Activated CD4-positive, CD25-positive, alpha-beta regulatory T cell treated with anti-CD3 and anti-CD28 coated beads, Interleukin-2, amount 50 U/mL, for 16 hours (primary cell): Measurements from ENCODE around the gene NET1.
"Not testable (repeated sequence)": the region's sequence is repeated elsewhere in the genome, so short reads cannot be mapped to it uniquely, and the experiment has no call there.

ENCODE experiments used
- DNase-seq: peaks from one replicate; pipeline ENCODE4 v3.0.0-alpha.2; 2020; ENCODE audit warnings: low read depth, low spot score

The NET1 gene, protein sequence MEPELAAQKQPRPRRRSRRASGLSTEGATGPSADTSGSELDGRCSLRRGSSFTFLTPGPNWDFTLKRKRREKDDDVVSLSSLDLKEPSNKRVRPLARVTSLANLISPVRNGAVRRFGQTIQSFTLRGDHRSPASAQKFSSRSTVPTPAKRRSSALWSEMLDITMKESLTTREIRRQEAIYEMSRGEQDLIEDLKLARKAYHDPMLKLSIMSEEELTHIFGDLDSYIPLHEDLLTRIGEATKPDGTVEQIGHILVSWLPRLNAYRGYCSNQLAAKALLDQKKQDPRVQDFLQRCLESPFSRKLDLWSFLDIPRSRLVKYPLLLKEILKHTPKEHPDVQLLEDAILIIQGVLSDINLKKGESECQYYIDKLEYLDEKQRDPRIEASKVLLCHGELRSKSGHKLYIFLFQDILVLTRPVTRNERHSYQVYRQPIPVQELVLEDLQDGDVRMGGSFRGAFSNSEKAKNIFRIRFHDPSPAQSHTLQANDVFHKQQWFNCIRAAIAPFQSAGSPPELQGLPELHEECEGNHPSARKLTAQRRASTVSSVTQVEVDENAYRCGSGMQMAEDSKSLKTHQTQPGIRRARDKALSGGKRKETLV

DNA sequence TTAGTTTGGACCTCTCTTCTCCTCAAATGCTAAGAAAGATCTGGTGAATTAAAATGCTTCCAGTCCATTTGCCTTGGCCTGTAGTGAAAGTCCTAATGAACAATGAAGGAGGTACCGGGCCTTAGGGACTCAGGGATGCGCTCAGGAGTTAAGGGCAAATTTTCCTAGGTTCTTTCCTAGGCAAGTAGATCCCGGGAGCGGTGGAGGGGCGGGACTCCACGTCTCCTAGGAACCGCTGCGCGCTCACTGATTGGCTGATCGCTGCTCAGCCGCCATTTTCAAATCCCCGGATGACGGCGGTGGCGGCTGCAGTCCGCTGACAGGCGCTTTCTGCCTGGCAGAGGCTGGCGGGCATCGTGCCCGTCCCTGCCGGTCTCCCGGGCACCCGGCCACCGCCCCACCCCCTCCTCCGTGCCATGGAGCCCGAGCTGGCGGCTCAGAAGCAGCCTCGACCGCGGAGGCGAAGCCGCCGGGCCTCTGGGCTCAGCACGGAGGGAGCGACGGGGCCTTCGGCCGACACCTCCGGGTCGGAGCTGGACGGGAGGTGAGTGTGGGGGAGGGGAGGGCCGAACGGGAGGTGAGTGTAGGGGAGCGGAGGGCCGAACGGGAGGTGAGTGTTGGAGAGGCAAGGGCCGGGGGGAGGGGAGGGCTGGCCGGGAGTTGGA is at the start of gene NET1:
Gene NET1 (plus strand): TSS at position 281 of the 665 bp plus-strand sequence. CDS start 136 bp downstream, at position 417.
- DNase-seq: peak; percentile 32

DNA sequence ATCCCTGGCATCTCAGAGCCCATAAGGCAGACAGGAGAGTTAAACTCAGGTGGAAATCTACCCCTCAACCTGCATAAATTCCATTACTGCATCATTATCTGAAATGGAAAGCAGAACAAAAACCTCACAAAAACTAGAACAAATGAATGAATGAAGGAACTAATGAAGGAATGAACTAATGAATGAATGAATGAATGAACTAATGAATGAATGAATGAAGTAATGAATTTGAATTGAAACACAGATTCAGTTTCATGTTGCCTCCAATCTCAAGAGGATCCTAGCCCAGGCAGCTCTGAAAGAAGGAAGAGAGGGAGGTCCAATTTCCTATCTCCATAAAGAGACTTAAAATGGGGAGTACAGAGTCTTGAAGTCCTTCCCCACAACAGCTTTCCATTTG is 49.5 kb upstream of the NET1 start:
- DNase-seq: no peak

DNA sequence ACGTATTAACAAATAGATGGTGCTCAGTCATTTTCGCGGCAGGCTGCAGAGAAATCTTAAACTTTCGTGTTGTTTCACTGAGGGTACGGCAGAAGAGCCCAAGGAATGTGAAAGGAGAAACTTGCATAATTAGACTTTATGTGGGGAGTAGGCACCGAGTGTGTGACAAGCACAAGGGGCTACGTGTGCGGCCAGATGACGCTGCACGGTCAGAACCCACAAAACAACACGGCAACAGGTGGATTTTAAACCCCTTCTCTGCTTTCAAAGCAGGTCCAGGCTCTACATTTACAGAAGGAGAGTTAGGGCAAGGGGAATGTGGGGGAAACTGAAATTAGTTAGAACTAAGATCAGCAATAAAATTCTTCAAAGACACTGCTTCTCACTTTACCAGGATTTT is 48.0 kb upstream of the NET1 start:
- no peak for DNase-seq

DNA sequence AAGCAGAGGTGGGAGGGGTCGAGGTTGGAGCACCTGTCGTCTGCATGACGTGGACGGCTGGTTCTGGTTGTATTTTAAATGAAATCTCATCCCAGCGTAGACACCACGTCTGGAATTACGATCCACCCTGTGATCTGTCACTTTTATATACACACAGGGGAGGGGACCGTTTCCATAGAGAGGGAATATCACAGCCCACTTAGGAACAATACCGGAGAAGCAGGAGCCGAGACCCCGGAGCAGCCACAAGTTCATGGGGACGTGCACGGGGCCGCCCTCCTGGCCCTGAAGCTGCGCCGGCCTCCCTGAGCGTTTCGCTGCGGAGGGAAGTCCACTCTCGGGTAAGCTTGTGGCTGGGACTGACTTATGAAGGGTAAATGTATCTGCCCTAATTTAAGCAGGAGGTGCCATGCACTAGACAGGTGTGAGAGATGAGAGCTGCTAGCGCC is 47.4 kb upstream of the NET1 start, which contains the start of gene UCN3:
Gene UCN3 (plus strand): TSS at position 77 of the 449 bp plus-strand sequence. CDS start 8,755 bp downstream, outside the sequence.
- DNase-seq: no peak

DNA sequence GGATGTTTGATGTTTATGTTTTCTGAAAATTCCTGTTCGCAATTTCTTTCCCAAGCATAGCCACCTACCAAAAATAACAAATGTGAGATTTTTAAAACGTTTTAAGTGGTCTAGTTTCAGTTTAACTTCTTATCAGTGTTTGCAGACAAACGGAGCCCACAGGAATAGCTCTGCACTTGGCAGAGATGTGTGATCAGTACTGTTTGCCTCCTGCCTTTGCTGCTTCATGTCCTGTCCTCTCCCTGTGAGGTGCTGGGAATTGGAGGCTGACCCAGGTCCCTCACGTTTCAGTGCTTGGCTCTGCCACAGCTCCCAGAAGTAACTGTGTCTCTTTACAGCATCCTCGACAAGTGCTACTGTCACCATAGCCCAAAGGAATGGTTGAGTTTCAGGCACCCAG is 46.4 kb upstream of the NET1 start:
- no peak for DNase-seq

DNA sequence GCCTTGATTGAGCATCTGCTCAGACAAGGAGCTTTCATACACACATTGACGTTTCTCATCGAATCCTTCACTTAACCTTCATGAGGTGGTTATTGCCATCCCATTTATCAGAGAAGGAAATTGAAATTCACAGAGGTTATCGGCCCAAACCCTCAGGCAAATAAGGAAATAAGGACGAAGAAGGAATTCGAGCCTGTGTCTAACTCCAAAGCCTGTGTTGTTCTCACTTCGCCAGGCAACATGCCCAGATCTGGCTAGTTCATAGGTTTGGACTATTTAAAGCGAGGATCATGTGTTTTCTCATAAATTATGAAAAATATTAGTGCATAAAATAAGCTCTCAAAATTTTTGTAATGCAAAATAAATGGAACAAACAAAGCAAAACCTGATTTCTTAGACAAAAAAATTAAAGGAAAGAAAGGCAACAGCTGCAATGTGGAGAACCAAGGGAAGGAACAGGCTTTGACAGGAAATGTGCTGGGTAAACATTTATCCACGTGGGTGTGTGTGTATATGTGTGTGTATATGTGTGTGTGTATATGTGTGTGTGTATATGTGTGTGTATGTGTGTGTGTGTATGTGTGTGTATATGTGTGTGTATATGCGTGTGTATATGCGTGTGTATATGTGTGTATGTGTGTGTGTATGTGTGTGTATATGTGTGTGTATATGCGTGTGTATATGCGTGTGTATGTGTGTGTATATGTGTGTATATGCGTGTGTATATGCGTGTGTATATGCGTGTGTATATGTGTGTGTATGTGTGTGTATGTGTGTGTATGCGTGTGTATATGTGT is 42.8 kb upstream of the NET1 start:
- DNase-seq: no peak

DNA sequence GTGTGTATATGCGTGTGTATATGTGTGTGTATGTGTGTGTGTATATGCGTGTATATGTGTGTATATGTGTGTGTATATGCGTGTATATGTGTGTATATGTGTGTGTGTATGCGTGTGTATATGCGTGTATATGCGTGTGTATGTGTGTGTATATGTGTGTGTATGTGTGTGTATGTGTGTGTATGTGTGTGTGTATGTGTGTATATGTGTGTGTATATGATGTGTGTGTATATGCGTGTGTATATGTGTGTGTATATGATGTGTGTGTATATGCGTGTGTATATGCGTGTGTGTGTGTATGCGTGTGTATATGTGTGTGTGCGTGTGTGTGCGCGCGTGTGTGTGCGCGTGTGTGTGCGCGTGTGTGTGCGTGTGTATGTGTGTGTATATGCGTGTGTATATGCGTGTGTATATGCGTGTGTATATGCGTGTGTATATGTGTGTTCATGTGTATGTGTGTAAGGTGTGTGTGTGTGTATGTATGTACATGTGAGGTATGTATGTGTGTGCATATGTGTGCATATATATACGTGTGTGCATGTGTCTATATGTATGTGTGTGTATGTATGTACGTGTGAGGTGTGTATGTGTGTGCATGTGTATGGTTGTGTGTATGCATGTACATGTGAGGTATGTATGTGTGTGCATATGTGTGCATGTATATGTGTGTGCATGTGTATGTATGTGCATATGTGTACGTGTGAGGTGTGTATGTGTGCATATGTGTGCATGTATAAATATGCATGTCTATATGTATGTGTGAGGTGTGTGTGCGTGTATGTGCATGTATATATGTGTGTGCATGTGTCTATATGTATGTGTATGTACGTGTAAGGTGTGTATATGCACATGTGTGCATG is 41.6 kb upstream of the NET1 start:
- DNase-seq: no peak

DNA sequence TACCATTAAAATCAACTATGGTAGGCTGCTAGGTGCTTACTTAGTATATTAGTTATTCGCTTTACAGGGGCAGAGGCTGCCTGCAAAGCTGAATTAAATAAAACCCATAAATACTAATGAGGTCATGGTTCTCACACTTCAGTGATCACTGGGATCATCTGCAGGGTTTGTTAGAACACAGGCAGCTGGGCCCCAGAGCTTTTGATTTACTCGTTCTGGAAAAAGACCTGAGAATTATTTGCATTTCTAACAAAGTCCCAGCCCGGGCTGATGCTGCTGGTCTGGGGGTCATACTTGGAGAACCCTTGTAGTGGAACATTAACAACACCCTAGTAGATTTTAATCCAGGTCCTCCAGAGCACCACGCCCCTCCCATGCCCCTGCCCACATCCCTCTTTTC is 39.0 kb upstream of the NET1 start:
- DNase-seq: no peak

DNA sequence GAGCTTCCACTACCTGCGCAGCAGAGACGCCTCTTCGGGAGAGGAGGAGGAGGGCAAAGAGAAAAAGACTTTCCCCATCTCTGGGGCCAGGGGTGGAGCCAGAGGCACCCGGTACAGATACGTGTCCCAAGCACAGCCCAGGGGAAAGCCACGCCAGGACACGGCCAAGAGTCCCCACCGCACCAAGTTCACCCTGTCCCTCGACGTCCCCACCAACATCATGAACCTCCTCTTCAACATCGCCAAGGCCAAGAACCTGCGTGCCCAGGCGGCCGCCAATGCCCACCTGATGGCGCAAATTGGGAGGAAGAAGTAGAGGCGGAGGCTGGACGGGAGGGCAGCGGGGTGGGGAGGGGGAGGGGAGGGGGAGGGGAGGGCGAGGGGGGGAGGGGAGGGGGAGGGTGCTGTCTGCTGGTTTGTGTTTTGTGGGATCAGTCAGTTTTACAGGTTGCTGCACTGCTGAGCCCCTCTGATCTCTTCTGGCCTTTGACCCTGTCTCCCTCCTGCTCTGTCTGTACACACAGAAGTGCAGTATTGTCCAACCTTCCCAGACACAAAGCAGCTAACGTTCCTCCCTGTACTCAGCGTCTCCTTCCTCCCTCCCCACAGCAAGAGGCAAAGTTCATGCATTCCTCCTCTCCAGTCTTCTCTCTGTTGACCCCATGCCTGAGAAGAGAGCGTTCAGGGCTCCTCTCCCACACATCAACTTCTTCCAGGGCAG is 38.3 kb upstream of the NET1 start:
- no peak for DNase-seq

DNA sequence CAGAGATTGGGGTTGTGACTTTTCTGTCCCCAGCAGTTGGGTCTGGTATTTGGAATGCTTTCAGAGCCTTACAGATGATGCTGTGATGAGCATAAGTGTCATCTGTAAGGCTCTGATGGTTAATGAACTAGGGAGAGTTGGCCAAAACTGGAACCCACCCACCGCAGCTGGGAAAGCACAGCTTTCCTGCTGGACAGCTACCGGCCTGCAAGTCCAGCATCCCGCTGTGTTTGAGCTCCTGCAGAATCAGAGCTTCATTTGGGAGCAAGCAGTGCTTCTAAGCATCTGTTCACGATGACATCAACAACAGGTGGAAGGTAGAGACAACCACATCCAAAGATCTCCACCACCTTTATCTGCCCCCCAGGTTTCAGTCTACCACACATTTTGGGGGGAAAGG is 35.9 kb upstream of the NET1 start:
- DNase-seq: no peak

DNA sequence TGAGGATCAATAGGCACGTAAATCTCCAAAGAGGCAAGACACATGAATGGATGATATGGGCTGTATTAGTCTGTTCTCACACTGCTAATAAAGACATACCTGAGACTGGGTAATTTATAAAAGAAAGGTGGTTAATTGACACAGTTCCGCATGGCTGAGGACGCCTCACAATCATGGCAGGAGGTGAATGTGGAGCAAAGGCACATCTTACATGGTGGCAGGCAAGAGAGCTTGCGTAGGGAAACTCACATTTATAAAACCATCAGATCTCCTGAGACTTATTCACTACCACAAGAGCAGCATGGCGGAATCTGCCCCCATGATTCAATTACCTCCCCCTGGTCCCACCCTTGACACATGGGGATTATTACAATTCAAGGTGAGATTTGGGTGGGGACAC is 33.2 kb upstream of the NET1 start:
- DNase-seq: not testable (repeated sequence)

DNA sequence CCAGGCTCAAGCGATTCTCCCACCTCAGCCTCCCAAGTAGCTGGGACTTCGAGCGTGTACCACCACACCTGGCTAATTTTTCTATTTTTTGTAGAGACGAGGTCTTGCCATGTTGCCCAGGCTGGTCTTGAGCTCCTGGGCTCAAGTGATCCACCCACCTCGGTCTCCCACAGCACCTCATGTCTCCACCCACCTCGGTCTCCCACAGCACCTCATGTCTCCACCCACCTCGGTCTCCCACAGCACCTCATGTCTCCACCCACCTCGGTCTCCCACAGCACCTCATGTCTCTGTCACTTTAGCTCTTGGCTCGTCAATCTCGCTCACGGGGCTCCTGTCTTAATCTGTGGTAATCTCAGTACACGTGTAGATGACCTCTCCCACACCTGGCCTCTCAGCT is 32.0 kb upstream of the NET1 start:
- not testable (repeated sequence) for DNase-seq

DNA sequence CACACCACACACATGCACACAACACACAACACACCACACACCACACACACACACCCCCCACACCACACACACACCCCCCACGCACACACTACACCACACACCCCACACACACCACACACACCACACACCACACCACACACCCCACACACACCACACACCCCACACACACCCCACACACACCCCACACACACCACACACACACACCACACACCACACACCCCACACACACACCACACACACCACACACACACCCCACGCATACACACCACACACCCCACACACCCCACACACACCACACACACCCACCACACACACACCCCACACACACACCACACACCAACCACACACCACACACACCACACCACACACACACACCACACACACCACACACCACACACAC is 31.2 kb upstream of the NET1 start:
- DNase-seq: no peak

DNA sequence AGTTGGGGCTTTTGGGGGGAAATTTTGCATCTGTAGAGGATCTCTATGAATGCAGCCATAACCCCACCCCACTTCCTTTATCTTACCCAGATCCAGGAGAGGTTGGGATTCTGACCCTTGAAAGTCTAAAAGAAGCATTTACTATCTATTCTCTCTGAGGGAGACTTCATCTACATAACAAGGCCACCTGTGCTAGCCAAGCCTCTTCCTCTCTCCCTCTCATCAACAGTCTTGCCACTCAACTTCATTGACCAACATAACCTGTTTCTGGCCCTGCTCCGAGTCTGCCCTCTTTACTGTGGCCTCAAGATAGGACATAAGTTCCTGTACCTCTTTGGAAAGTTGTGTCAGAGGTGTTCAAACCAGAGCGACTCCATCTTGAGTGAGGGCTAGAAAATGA is 27.1 kb upstream of the NET1 start:
- DNase-seq: no peak

DNA sequence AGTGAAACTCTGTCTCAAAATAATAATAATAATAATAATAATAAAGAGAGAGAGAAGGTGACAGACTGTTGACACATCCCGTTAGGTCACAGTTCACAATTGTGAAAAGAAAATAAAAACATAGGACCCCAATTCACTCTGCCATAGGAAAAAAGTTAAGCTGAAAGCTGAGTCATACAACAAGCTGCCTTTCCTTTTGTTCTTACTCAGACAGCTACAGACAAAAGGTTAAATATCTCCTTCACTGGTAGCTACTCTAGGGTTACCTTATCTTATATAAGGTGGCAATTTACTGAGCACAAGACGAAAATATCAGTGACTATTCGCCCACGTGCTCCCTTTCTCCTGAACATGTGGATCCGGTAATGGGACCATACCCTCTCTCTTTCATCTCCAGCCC is 25.2 kb upstream of the NET1 start:
- DNase-seq: no peak

DNA sequence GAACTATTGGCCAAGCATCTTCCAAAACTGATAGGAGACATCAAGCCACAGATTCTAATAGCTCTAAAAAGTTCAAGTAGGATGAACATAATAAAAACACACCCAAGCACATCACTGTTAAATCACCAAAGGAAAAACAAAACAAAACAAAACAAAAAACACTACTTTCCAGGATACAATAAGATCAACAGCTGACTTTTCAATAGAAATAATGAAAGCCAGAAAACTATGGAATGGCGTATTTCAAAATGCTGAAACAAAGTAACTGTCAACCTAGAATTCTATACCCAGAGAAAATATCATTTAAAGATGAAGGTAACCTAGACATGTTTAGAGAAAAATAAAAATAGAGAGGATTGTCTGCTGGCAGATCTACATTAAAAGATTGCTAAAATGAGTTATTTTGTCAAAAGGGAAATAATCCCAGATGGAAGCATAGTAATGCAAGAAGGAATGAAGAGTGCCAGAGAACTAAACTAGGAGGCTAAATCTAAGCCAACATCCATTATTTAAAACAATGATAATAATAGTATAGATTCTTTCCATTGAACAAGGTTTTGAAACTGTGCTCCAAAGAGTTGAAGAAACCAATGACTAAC is 21.7 kb upstream of the NET1 start:
- no peak for DNase-seq

DNA sequence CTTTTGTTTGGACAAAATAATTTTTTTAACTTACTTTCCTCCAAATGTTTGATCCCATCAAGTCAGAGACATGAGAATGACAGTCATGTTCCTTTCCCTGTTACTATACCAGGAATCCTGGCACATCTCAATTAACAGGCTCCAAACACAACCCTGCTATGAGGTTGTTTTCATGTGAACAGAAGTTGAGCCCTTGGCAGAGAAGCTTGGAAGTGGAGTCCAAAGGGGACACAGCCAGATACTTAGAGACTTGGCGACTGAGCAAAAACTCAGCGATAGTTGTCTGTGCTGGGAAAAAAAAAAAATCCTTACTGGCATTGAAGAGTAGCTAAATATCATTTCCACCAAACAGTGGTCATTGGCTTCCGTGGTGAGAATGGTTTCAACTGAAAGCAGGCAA is 20.6 kb upstream of the NET1 start:
- no peak for DNase-seq

DNA sequence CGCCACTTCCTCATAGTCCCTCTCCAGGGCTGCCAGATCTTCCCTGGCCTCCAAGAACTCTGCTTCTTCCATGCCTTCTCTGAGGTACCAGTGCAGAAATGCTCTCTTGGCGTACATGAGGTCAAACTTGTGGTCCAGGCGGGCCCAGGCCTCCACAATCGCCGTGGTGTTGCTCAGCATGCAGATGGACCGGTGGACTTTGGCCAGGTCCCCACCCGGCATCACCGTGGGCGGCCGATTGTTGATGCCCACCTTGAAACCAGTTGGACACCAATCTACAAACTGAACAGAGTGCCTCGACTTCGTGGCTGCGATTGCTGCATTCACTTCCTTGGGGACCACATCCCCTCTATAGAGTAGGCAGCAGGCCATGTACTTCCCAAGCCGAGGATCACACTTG is 18.8 kb upstream of the NET1 start:
- no peak for DNase-seq

DNA sequence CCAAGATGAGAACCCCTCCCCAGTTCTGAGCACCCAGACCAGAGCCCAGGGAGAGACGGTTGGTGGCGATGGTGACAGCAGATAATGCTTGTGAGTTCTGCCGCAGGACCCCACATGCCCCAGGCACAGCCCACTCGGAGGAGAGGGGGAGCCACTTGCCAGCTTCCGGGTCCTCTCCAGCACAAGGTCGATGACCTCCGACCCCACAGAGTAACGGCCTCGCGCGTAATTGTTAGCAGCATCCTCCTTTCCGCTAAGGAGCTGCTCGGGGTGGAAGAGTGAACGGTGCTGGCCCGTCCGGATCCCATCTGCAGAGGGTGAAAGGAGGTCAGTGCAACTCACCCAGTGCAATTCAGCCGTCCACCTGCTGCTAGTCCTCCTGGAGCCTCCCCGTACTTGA is 17.2 kb upstream of the NET1 start:
- no peak for DNase-seq
